IPS-NIHi11 (cell line): ENCODE data around the gene UBA3.
A peak's percentile ranks its signal among the peaks of the same experiment; 100 is the strongest.

ENCODE experiments used
- DNase-seq: peaks from one replicate; pipeline ENCODE4 v3.0.0; 2012; ENCODE audit warnings: mixed read lengths, low spot score

The UBA3 gene

GRCh38 chr3:69080233-69080920 is at the start of gene UBA3:
TSS of gene UBA3 (minus strand) at chr3:69080365. CDS start at chr3:69080353, 12 bp downstream.
- DNase-seq, result peak; percentile 88

- DNase-seq, result no peak
Observed at GRCh38 chr3:69129531-69129930, 49.4 kb upstream of the UBA3 start.

GRCh38 chr3:69128509-69128908 is 48.3 kb upstream of the UBA3 start:
- DNase-seq, result no peak

GRCh38 chr3:69126999-69127398 is 46.8 kb upstream of the UBA3 start:
- DNase-seq, result no peak

GRCh38 chr3:69126216-69126615 is 46.1 kb upstream of the UBA3 start:
- no peak for DNase-seq

- no peak for DNase-seq
Observed at GRCh38 chr3:69122403-69122802, 42.2 kb upstream of the UBA3 start, which contains the start of gene LMOD3. TSS of gene LMOD3 (minus strand) at chr3:69122595. CDS start at chr3:69122386, 209 bp downstream.

- no peak for DNase-seq
Observed at GRCh38 chr3:69121950-69122349, 41.8 kb upstream of the UBA3 start.

GRCh38 chr3:69121513-69121912 is 41.3 kb upstream of the UBA3 start:
- DNase-seq, result no peak

GRCh38 chr3:69120879-69121464 is 40.8 kb upstream of the UBA3 start:
- peak; percentile 72 for DNase-seq

GRCh38 chr3:69119681-69120080 is 39.5 kb upstream of the UBA3 start:
- no peak for DNase-seq

GRCh38 chr3:69119138-69119537 is 39.0 kb upstream of the UBA3 start:
- no peak for DNase-seq

GRCh38 chr3:69118555-69118954 is 38.4 kb upstream of the UBA3 start:
- no peak for DNase-seq

- DNase-seq, result peak; percentile 31
Observed at GRCh38 chr3:69116897-69117296, 36.7 kb upstream of the UBA3 start.

- DNase-seq, result no peak
Observed at GRCh38 chr3:69116162-69116561, 36.0 kb upstream of the UBA3 start.

GRCh38 chr3:69115731-69116130 is 35.6 kb upstream of the UBA3 start:
- no peak for DNase-seq

- no peak for DNase-seq
Observed at GRCh38 chr3:69113536-69113935, 33.4 kb upstream of the UBA3 start.

- DNase-seq, result no peak
Observed at GRCh38 chr3:69110941-69111546, 30.9 kb upstream of the UBA3 start.

- DNase-seq, result no peak
Observed at GRCh38 chr3:69108811-69109210, 28.6 kb upstream of the UBA3 start.

- DNase-seq, result no peak
Observed at GRCh38 chr3:69107841-69108240, 27.7 kb upstream of the UBA3 start.

- DNase-seq, result no peak
Observed at GRCh38 chr3:69105320-69105719, 25.2 kb upstream of the UBA3 start.

GRCh38 chr3:69104586-69104985 is 24.4 kb upstream of the UBA3 start:
- no peak for DNase-seq

GRCh38 chr3:69103123-69103522 is 23.0 kb upstream of the UBA3 start:
- DNase-seq, result no peak

GRCh38 chr3:69102384-69102783 is 22.2 kb upstream of the UBA3 start:
- no peak for DNase-seq
